Neural progenitor cell (in vitro differentiated cells): Measurements from ENCODE around the gene HOATZ. TPM values are rescaled to one million over a fixed set of nuclear protein-coding genes. Genes with fewer than 3 reads are reported as not detected.

Source experiments
- DNase-seq: peaks from one replicate; pipeline ENCODE4 v3.0.0-alpha.2; 2016; ENCODE audit warnings: low spot score
- H2AFZ ChIP-seq: fragments of 200-600 bp; sonication (generic); replicated peaks from 2 replicates; pipeline ENCODE4 v1.6.1; 2016; ENCODE audit warnings: antibody characterized with exemption
- H3F3A ChIP-seq: fragments of 200-600 bp; sonication (generic); 2 replicates; pipeline ENCODE4 v1.6.1; 2016; ENCODE audit warnings: antibody characterized with exemption, low read depth
- H3K27ac ChIP-seq: fragments of 200-600 bp; sonication (generic); 2 replicates; pipeline ENCODE4 v1.5.1; 2016; ENCODE audit warnings: mild to moderate bottlenecking
- H3K27me3 ChIP-seq: fragments of 200-600 bp; sonication (generic); 2 replicates; pipeline ENCODE4 v1.6.1; 2016; ENCODE audit warnings: mild to moderate bottlenecking, moderate library complexity
- H3K36me3 ChIP-seq: fragments of 200-600 bp; sonication (generic); 2 replicates; pipeline ENCODE4 v1.5.1; 2016
- H3K4me1 ChIP-seq: fragments of 200-600 bp; sonication (generic); 2 replicates; pipeline ENCODE4 v1.6.1; 2016; ENCODE audit warnings: mixed run types
- H3K4me2 ChIP-seq: fragments of 200-600 bp; sonication (generic); 2 replicates; pipeline ENCODE4 v1.6.1; 2016
- H3K4me3 ChIP-seq: fragments of 200-600 bp; sonication (generic); 2 replicates; pipeline ENCODE4 v1.5.1; 2016
- H3K79me2 ChIP-seq: fragments of 200-600 bp; sonication (generic); 2 replicates; pipeline ENCODE4 v1.6.1; 2016; ENCODE audit warnings: low read depth
- H3K9ac ChIP-seq: fragments of 200-600 bp; sonication (generic); 2 replicates; pipeline ENCODE4 v1.6.1; 2016
- H3K9me3 ChIP-seq: fragments of 200-600 bp; sonication (generic); 2 replicates; pipeline ENCODE4 v1.5.1; 2016; ENCODE audit warnings: low read depth
- H4K20me1 ChIP-seq: fragments of 200-600 bp; sonication (generic); 2 replicates; pipeline ENCODE4 v1.6.1; 2016; ENCODE audit warnings: low read depth
- H3K27ac Mint-ChIP-seq: 3 replicates; pipeline ENCODE4 v1.8.0; 2021; ENCODE audit warnings: mixed read lengths
- H3K27me3 Mint-ChIP-seq: 2 replicates; pipeline ENCODE4 v1.8.0; 2022; ENCODE audit warnings: low read depth, mild to moderate bottlenecking, inconsistent platforms, moderate library complexity, mixed read lengths; ENCODE audit not compliant: insufficient read depth
- H3K36me3 Mint-ChIP-seq: 3 replicates; pipeline ENCODE4 v1.8.0; 2021; ENCODE audit warnings: mixed read lengths
- H3K4me1 Mint-ChIP-seq: 3 replicates; pipeline ENCODE4 v1.8.0; 2021; ENCODE audit warnings: mixed read lengths
- H3K4me3 Mint-ChIP-seq: 3 replicates; pipeline ENCODE4 v1.8.0; 2021; ENCODE audit warnings: mild to moderate bottlenecking, moderate library complexity, mixed read lengths
- H3K9me3 Mint-ChIP-seq: 3 replicates; pipeline ENCODE4 v1.8.0; 2020; ENCODE audit warnings: mixed read lengths
- CTCF ChIP-seq: fragments of 200-600 bp; sonication (generic); IDR thresholded peaks from 2 replicates; pipeline ENCODE4 v1.5.1; 2017; ENCODE audit warnings: antibody characterized with exemption, mild to moderate bottlenecking
- EZH2 ChIP-seq: fragments of 200-600 bp; sonication (generic); IDR thresholded peaks from 2 replicates; pipeline ENCODE4 v1.6.1; 2017; ENCODE audit warnings: antibody characterized with exemption, mild to moderate bottlenecking, moderate library complexity
- EZH2phosphoT487 ChIP-seq: fragments of 200-600 bp; sonication (generic); IDR thresholded peaks from 2 replicates; pipeline ENCODE4 v1.6.1; 2017; ENCODE audit warnings: antibody characterized with exemption
- total RNA-seq: library from RNA; depleted of rRNA; stranded (reverse); fragments of >200 nt; gene quantifications from 2 replicates; pipeline ENCODE4 v1.2.3, GENCODE V29; 2015; ENCODE audit warnings: low replicate concordance

Gene HOATZ
- total RNA-seq, 1 donor from 2014 or later = not detected

- no peaks in the 10 kb centered on the region for H3K36me3 ChIP-seq
- H3K79me2 ChIP-seq = no peaks in the 10 kb centered on the region
- H3F3A ChIP-seq = peaks cover 26% of the 10 kb centered on the region
- Mint-ChIP-seq H3K4me1 (peaks cover 18% of the 10 kb centered on the region), H3K27me3 (peaks cover 28% of the 10 kb centered on the region), H3K36me3 (no peaks in the 10 kb centered on the region), H3K9me3 (no peaks in the 10 kb centered on the region), H3K27ac (no peak within 1 kb of the TSS), H3K4me3 (peak within 1 kb of the TSS; percentile 82)
- TF ChIP-seq CTCF (peak; percentile 36), EZH2phosphoT487 (peak; percentile 75), EZH2 (peak; percentile 67)
- peaks cover 21% of the 10 kb centered on the region for H4K20me1 ChIP-seq
- peak within 1 kb of the TSS; percentile 85 for H3K4me2 ChIP-seq
- H3K27ac ChIP-seq = no peak within 1 kb of the TSS
- peak; percentile 75 for DNase-seq
- peak within 1 kb of the TSS; percentile 57 for H3K4me3 ChIP-seq
- no peaks in the 10 kb centered on the region for H3K9me3 ChIP-seq
- peak within 1 kb of the TSS; percentile 89 for H2AFZ ChIP-seq
- no peak within 1 kb of the TSS for H3K9ac ChIP-seq
- peaks cover 12% of the 10 kb centered on the region for H3K4me1 ChIP-seq
- peaks cover 61% of the 10 kb centered on the region for H3K27me3 ChIP-seq
Observed at GRCh38 chr11:111512296-111513239, 2.0 kb upstream of the HOATZ start, which contains the start of gene BTG4. Gene BTG4 (minus strand): TSS chr11:111512386. CDS start chr11:111498776, 13,610 bp downstream.

- H3K36me3 Mint-ChIP-seq = no peaks in the 10 kb centered on the region
- peak overlapping the region; percentile 89 for H2AFZ ChIP-seq
Observed at GRCh38 chr11:111513240-111513605, 1.4 kb upstream of the HOATZ start.

GRCh38 chr11:111515591-111515990 is 1.0 kb downstream of the HOATZ start:
- peaks cover 18% of the 10 kb centered on the region for H3K4me1 Mint-ChIP-seq
- no peaks in the 10 kb centered on the region for H3K9me3 Mint-ChIP-seq
- H2AFZ ChIP-seq = no peak overlapping the region
- H3K4me3 ChIP-seq = no peak overlapping the region
- peaks cover 24% of the 10 kb centered on the region for H3K27me3 Mint-ChIP-seq
- H4K20me1 ChIP-seq = peaks cover 21% of the 10 kb centered on the region
- peaks cover 26% of the 10 kb centered on the region for H3F3A ChIP-seq
- peaks cover 49% of the 10 kb centered on the region for H3K27me3 ChIP-seq
- no peaks in the 10 kb centered on the region for H3K79me2 ChIP-seq
- TF ChIP-seq EZH2phosphoT487 (no peak), CTCF (no peak), EZH2 (no peak)
- DNase-seq = peak; percentile 41
- peaks cover 12% of the 10 kb centered on the region for H3K4me1 ChIP-seq
- H3K9me3 ChIP-seq = no peaks in the 10 kb centered on the region
- H3K4me2 ChIP-seq = peak overlapping the region; percentile 1
- H3K27ac ChIP-seq = no peak overlapping the region
- H3K36me3 ChIP-seq = no peaks in the 10 kb centered on the region
- H3K9ac ChIP-seq = no peak overlapping the region
- H3K27ac Mint-ChIP-seq = no peak overlapping the region
- H3K36me3 Mint-ChIP-seq = no peaks in the 10 kb centered on the region
- peak overlapping the region; percentile 14 for H3K4me3 Mint-ChIP-seq

More at GRCh38 chr11:111513240-111513605, 1.4 kb upstream of the HOATZ start:
- H3K4me3 Mint-ChIP-seq = peak overlapping the region; percentile 73
- Histone ChIP-seq H3K27me3 (peaks cover 56% of the 10 kb centered on the region), H3K4me1 (peaks cover 12% of the 10 kb centered on the region), H3K4me2 (peak overlapping the region; percentile 85), H3K79me2 (no peaks in the 10 kb centered on the region), H3K27ac (no peak overlapping the region), H3K9ac (no peak overlapping the region), H4K20me1 (peaks cover 21% of the 10 kb centered on the region), H3K4me3 (peak overlapping the region; percentile 57), H3F3A (peaks cover 26% of the 10 kb centered on the region), H3K9me3 (no peaks in the 10 kb centered on the region), H3K36me3 (no peaks in the 10 kb centered on the region)
- H3K9me3 Mint-ChIP-seq = no peaks in the 10 kb centered on the region
- peaks cover 18% of the 10 kb centered on the region for H3K4me1 Mint-ChIP-seq
- no peak for DNase-seq
- H3K27ac Mint-ChIP-seq = no peak overlapping the region
- peaks cover 28% of the 10 kb centered on the region for H3K27me3 Mint-ChIP-seq
- peak; percentile 6 for TF ChIP-seq EZH2
- TF ChIP-seq EZH2phosphoT487 = peak; percentile 38
- TF ChIP-seq CTCF = no peak
